ENCODE results near the gene RHBDD1.

GRCh38 chr2:226977775-226978190, 141.9 kb downstream of the RHBDD1 start:
- no peak for TF ChIP-seq POLR2A (IDR thresholded peaks at IDR 0.05; ENCODE audit: low read length)
- no peak for TF ChIP-seq GATA1 (IDR thresholded peaks at IDR 0.05; ENCODE audit: low read depth, low read length)

Data from erythroblast (primary cell).